ENCODE measurements around the gene VASN.

DNA sequence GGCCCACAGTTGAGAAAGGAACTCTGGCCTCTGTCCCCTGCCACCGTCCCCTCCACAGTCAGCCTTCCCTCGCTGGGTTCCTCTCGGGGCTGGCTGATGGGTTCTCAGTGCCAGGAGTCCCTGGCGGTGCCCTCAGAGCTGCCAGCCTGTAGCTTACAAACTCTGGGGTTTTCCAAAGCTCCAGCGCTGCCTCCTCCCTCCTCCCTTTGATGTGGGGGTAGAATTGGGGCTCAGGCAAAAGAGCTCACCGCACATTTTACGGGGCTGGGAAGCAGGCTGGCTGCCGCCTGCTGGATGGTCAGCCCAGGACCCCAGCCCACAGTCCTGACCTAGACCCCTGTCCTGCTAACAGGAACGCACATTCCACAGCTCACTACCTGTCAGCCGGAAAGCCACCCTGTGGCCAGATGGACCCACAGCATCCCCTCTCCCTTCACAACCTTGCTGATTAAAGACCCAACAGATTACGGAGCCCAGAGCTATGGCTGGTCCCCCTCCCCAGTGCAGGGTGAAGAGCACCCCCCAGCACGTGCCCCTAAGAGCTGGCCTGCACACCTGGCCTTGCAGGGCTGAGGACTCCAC, 6.0 kb downstream of the VASN start:
- TF ChIP-seq, protein P1, sequence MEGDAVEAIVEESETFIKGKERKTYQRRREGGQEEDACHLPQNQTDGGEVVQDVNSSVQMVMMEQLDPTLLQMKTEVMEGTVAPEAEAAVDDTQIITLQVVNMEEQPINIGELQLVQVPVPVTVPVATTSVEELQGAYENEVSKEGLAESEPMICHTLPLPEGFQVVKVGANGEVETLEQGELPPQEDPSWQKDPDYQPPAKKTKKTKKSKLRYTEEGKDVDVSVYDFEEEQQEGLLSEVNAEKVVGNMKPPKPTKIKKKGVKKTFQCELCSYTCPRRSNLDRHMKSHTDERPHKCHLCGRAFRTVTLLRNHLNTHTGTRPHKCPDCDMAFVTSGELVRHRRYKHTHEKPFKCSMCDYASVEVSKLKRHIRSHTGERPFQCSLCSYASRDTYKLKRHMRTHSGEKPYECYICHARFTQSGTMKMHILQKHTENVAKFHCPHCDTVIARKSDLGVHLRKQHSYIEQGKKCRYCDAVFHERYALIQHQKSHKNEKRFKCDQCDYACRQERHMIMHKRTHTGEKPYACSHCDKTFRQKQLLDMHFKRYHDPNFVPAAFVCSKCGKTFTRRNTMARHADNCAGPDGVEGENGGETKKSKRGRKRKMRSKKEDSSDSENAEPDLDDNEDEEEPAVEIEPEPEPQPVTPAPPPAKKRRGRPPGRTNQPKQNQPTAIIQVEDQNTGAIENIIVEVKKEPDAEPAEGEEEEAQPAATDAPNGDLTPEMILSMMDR (IDR thresholded peaks at IDR 0.05) = peak in 2 of 6 experiments; percentile 2 to 13
- TF ChIP-seq POLR2A (IDR thresholded peaks at IDR 0.05) = no peak
